ENCODE results near the gene GIT1.

- TF ChIP-seq, protein P1, sequence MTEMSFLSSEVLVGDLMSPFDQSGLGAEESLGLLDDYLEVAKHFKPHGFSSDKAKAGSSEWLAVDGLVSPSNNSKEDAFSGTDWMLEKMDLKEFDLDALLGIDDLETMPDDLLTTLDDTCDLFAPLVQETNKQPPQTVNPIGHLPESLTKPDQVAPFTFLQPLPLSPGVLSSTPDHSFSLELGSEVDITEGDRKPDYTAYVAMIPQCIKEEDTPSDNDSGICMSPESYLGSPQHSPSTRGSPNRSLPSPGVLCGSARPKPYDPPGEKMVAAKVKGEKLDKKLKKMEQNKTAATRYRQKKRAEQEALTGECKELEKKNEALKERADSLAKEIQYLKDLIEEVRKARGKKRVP (CRISPR knock-in tag; IDR thresholded peaks at IDR 0.05) = no peak
- no peak for TF ChIP-seq KDM2A (CRISPR knock-in tag; IDR thresholded peaks at IDR 0.05; ENCODE audit: borderline replicate concordance, low read depth)
- TF ChIP-seq ZNF335 (CRISPR knock-in tag; IDR thresholded peaks at IDR 0.05) = no peak
- TF ChIP-seq ZNF235 (CRISPR knock-in tag; IDR thresholded peaks at IDR 0.05; ENCODE audit: borderline replicate concordance) = no peak
- TF ChIP-seq FOXA1 (IDR thresholded peaks at IDR 0.05) = no peak
- no peak for TF ChIP-seq FOXA1 (CRISPR knock-in tag; IDR thresholded peaks at IDR 0.05)
- TF ChIP-seq NFE2 (CRISPR knock-in tag; IDR thresholded peaks at IDR 0.05) = no peak
- no peak for TF ChIP-seq ZNF670 (CRISPR knock-in tag; IDR thresholded peaks at IDR 0.05; ENCODE audit: borderline replicate concordance)
- no peak for TF ChIP-seq HMGXB4 (CRISPR knock-in tag; IDR thresholded peaks at IDR 0.05; ENCODE audit: borderline replicate concordance in 1 of 2, low read depth in 1 of 2)
- no peak for TF ChIP-seq HDAC6 (IDR thresholded peaks at IDR 0.05; ENCODE audit: low read depth, low read length)
- no peak for TF ChIP-seq ARNT (IDR thresholded peaks at IDR 0.05)
- no peak for TF ChIP-seq ATRX (CRISPR knock-in tag; IDR thresholded peaks at IDR 0.05; ENCODE audit: borderline replicate concordance)
- no peak for TF ChIP-seq CEBPB (IDR thresholded peaks at IDR 0.05; ENCODE audit: borderline replicate concordance, low read depth, low read length)
- no peak for TF ChIP-seq FOXP1 (IDR thresholded peaks at IDR 0.05)
- no peak for TF ChIP-seq FOXP1 (CRISPR knock-in tag; IDR thresholded peaks at IDR 0.05)
- TF ChIP-seq, protein P2, sequence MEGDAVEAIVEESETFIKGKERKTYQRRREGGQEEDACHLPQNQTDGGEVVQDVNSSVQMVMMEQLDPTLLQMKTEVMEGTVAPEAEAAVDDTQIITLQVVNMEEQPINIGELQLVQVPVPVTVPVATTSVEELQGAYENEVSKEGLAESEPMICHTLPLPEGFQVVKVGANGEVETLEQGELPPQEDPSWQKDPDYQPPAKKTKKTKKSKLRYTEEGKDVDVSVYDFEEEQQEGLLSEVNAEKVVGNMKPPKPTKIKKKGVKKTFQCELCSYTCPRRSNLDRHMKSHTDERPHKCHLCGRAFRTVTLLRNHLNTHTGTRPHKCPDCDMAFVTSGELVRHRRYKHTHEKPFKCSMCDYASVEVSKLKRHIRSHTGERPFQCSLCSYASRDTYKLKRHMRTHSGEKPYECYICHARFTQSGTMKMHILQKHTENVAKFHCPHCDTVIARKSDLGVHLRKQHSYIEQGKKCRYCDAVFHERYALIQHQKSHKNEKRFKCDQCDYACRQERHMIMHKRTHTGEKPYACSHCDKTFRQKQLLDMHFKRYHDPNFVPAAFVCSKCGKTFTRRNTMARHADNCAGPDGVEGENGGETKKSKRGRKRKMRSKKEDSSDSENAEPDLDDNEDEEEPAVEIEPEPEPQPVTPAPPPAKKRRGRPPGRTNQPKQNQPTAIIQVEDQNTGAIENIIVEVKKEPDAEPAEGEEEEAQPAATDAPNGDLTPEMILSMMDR (CRISPR knock-in tag; IDR thresholded peaks at IDR 0.05) = no peak
Measured at GRCh38 chr17:29546085-29546484, 43.4 kb downstream of the GIT1 start.
